HG03280 (cell line): ENCODE measurements around the gene KCNQ1OT1.

Experiments
- ATAC-seq: cut with Tn5 transposase; IDR thresholded peaks from one replicate; pipeline ENCODE4 v1.9.1; 2021; ENCODE audit warnings: mild to moderate bottlenecking, moderate library complexity; ENCODE audit not compliant: unreplicated experiment

The KCNQ1OT1 gene

DNA sequence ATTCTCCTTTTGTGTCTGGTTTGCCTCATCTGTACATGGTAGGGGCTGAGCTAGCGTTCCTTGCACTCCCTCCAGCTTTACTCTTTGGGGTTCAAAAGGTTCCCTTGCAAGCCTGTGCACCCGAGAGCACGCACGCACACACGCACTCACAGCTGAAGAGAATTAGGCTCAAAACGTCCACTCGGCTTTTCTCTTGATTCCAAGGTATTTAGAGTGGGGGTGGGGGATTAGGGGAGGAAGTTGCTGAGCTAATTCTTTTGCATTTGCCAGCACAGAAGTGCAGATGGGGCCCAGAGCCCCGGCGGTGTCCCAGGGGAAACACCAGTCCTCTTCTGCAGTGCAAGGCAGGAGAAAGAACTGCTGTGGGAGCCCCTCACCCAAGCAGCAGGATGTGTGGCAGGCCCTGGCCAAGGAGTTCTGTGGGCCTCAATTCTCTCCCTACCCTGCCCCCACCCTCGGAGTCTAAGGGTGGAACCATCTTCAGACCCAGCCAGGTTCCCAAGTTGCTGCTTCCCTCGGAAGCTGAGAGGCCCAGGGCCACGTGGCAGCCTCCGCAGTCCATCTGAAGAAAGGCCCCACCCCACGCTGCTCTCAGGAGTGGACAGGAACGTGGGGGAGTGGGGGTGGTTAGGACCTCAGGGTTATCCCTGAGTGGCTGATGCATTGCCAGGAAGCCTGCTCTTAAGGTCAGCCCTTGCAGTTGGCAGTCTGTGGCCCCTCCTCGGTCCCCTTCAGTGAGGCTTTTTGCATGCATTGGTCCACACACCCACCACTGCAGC is 3.8 kb upstream of the KCNQ1OT1 start:
- ATAC-seq: no peak

DNA sequence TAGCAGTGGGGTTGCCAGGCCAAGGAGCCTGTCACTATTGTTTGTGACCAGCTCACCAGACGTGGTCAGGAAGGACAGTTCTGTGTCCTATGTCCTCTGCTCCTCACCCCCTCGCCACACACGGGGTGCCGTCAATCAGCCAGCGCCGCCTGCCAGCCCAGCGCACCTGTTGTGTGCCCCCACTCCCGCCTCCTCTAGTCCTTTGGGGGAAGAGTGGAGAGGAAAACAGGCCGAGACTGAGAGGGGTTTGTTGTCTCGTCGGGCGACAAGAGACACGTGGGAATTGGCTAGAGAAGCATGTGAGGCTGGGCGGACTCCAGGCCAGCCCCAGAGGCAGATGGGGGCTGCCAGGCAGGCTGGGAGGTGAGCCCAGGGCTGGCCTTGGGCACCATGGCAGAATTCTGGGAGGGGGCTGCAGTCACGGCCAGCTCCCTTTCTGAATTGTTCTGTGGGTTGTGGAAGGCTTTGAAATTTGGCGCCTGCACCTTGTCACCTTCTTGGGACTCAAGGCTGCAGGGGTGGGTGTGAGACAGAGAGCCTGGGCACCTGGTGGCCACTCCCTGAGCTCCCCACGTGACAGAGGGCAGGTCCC is 3.1 kb upstream of the KCNQ1OT1 start:
- ATAC-seq: no peak

DNA sequence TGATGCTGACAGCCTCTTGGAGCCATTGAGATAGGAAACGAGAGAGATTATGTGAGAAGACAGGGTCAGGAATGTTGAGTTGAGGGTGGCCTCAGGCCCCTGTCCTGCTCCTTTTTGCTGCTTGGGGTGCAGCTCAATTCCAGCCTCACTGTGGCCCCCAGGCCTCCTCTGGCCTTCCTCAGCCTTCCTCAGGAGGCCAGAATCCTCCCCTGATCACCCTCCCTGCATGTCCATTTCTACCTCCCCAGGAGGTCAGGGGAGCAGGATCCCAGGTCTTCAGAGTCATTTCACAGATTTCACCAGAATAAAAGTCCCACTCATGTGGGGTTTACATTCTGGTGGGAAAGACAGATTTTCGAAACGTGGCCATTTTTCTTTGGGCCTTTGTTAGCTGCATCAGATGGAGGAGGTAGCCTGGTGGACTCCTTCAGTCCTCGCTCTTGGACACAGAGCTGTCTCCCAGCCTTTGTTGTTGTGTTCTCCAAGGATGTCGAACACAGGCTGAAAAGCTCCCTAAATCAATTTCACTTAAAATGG is 2.2 kb upstream of the KCNQ1OT1 start:
- no peak for ATAC-seq

DNA sequence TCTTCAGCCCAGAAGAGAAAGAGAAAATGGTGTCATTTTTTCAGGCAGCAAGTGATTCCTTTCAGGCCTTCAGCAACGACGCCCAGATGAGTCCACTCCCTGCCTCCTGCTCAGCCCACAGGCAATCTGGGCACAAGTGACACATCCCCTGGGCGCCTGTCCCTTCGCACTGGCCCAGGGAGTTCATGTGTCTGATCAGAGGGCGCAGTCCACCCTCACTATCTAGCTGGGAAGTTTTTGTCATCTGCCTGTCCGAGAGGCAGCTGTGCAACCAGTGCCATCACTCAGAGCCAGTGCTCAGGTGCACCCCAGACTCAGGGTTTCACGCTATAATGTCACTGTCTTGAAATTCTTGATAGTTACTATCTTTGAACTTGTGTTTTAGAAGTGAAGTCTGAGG is 1.4 kb upstream of the KCNQ1OT1 start:
- ATAC-seq: no peak

DNA sequence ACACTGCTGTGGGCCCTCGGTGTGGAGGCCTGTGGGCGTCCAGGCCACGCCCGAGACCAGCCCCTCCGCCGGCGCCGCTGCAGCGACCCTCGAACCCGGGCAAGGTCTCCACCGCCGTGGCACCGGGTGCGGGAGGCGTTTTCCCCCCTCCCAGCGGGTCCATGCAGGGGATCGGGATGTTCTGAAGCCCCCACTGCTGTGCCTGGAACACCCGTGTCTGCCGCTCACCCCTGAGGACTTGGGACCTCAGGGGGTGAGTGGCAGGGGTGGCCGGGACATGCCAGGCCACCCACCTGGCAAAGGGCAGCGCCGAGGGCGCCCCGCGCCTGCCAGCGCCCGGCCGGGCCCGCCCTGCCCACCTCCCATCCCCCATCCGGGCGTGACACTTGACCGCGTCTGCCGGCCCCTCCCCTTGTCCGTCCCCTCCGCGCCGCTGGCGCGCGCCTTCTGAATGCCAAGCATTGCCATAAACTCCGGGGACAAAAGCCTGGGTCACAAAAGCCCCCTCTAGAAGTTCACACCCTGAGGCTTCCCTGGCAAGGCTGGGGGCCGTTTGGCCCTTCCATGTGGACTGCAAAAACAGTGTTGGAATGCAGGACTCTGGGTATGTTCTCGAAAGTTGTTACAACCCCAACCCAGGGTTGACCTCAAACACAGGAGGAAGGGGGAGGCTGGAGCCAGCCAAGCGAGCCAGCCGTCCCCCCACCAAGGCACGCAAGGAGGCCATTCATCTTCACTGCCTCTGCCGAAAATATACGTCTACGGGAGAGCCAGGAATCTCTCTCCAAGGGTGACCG is 819 bp upstream of the KCNQ1OT1 start:
- ATAC-seq: peak; percentile 38

DNA sequence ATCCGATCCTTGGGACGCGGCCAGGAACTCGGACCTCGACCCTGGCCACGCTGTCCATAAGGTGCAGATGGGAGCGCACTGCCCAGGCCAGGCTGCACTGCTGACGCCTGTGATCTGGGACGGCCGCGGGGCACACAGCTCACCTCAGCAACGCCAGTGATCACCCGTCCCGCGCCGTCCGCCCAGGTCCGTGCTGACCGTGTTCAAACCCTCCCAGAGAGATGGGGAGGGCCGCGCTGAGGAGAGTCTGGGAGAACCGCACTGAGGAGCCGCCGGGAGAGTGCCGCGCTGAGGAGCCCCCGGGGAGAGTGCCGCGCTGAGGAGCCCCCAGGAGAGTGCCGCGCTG is 636 bp downstream of the KCNQ1OT1 start:
- ATAC-seq: no peak

DNA sequence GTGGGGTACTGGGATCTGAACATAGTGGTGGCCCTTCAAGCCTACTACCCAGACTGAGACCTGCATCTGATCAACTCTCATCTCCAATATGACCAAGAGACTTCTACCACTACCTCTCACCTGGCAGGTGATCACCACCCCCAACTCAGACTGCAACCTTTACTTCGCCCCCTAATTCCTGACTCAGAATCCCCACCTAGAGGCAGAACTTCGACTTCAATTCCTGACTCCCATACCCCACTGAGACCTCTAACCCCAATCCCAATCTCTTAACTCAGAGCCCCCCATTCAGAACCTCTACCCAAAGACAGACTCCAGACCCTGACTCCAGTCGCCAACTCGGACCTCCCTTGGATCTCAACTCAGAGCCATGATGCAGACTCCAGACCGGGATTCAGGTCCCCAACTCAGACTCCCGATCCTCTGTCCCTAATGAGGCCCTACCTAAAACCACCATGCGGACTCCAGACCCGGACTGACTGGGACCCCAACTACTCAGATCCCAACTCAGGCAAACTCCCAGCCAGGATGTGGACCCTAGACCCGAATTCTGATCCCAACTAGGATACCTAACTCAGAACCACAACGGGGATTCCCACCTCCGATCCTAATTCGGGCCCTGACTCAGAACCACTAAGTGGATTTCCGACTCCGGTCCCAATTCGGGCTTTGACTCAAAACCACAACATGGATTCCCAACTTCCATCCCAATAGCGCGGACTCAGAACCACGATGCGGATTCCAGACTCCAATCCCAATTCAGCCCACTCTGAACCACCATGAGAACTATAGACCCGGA is 1.2 kb downstream of the KCNQ1OT1 start:
- ATAC-seq: no peak

DNA sequence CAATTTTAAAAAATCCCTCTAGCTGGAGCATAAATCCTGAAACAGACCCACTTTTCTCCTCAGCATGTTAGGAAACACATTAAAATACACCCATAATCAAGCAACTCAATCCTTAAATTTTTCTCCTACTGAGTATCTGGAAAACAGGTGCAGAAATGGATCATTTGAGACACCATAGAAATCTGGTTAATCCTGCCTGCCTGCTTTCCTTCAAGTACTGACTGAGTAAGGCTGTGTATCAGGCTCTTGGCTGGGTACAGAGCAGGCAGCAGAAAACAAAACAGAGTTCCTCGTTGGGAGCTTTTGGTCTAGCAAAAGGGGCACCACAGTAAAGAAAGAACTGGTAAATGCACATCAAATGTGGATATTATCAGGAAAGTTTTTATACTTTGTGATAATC is 1.9 kb downstream of the KCNQ1OT1 start:
- ATAC-seq: no peak

DNA sequence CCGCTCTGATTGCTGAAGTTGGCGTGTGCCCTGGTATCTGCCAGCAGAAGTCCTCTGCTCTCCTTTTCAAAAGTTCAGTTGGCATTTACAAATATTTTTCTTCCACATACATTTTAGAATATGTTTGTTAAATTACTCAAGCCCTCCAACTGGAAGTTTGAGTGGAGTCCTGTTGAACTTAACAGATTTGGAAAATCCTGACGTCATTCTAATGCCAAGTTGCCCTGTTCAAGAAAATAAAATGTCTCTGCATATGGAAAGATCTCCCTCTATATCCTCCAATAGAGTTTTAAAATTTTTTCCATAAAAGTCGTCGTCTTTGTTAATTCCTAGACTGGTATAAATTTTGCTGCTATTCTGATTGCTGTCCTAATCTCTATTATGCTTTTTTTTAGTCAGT is 3.3 kb downstream of the KCNQ1OT1 start:
- ATAC-seq: no peak

DNA sequence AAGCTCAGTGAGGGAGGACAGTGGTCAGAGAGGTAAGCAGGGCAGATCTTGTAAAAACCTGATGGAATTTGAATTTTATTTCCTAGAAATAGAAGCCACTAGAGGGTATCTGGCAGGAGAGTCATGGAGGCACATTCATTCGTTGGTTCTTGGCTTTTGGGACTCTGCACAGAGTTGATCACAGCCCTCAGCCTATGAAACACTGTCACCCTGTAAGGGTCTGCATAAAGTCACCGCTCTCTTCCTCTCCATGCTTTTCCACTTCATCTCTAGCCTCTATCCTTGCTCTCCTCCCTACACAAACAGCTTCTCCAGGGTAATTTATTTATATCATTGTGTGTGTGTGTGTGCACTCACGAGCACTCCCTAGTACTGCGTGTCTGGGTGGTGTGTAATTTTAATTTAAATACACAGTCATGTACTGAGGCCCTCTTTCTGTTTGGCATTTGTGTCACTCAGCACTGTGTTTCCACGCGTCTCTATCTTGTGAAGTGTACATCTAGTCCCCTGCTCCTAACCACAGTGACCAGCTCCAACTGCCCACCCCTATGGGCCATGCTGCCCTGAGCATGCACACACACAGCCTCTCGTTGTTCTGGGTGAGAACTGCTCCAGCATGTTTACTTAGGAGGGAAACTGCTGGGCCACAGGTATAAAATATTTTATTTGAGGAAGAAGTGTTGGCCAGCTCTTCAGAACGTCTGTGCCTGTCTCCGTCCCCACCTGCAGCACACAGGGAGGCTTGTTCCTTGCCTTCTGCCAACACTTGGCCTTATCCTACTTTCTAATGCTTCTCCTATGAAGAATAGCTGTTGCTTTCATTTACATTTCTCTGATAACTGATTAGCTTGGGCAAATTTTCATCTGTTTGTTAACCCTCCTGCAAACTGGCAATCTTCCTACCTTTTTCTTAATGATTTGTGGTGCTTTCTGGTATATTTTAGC is 4.5 kb downstream of the KCNQ1OT1 start:
- ATAC-seq: no peak

DNA sequence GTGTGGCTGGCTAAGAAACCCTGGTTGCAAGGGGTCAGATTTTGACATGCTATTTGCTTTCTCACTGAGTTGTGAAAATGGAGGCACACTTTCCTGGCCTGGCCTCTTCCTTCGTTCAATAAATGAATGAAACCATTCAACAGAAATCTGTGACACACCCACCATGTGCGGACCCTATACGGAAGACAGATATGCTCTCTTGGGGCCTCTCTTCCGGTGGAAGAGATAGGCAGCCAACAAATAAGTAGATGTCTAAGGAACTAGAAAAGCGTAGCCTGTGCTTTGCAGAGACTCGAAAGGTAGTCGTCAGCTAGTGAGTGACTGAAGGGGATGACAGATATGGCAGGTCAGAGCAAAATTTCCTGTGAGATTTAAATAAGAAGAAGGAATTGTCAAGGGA is 5.3 kb downstream of the KCNQ1OT1 start:
- no peak for ATAC-seq

DNA sequence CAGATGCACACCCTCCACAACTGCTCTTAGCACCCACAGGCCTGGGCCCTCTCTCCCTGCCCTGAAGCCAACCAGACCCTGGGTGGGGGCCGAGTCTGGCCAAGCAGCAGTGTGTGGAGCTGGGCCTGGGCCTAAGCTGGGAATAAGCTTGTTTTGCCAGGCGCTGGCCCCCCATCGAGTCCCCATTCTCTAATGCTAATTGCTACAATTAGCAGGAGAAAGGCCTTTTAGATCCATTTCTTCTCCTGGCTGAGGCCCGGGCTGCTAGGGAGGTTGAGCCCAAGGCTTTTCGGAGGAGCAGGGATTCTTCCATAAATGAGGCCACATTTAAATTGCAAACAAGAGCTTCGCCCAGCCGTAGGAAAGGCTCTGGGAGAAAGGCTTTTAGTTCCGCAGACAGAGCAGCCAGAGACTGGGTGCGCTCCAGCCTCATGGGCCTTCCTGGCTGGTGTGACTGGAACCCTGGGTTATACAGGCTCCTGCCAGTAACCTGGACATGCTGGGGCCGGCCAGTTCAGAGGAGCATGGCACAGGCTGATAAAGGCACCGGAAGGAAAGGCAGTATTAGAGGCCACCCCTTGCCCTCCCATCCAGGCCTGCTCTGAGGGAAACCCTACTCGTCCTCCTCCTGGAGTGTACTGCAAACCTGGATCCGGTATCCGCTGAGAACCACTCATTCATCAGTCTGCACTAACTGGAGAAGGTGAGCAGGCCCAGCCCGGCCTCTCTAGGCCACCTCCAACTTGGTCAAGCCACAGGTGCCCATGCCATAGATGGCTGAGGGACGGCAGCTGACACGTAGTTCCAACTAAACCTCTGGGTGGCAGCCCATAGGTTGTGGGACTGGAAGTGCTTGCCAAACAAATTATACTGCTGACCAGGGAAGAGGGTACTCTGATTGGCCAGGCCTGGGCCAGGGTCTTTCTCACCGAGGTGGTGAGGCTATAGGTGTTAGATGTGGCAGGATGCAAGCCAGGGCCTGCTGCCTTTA is 6.2 kb downstream of the KCNQ1OT1 start:
- no peak for ATAC-seq

DNA sequence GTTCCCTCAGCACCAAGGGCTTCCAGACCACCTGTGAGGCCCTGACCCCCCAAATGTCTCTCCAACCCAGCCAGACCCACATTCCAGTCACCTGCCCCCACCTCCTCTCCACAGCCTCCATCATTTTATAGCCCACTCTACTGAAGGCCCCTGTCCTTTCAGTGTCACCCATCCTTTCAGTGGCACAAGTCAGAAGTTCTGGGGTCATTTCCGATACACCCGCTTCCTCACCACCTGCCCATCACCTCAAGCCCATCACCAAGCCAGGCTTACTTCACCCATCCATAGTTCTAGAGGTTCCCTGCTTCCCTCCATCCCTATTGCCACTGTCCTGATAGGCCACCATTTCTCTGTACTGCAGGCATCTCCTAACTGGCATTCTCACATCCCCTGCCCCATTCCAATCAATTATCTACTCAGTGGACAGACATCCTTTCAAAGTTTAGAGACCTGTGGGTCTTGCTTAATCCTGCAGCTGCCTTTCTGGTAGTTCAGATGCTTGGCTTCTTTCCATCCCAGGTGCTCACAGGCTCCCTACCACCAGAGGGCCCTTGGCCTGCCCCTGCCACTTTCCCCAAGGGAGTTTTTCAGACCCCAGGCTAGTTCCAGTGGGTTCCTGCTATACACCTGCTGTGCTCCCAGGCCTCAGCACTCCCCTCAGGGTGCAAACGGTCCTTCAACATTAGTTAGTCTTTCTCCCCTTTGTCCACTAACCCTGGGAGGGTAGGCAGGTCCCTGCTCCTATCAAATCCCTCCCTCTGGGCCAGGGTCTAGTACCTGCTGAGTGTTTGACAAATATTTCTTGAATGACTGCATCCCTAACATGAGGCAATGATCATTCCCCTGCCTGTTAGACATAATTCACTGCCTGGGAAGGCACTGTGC is 7.6 kb downstream of the KCNQ1OT1 start:
- no peak for ATAC-seq

DNA sequence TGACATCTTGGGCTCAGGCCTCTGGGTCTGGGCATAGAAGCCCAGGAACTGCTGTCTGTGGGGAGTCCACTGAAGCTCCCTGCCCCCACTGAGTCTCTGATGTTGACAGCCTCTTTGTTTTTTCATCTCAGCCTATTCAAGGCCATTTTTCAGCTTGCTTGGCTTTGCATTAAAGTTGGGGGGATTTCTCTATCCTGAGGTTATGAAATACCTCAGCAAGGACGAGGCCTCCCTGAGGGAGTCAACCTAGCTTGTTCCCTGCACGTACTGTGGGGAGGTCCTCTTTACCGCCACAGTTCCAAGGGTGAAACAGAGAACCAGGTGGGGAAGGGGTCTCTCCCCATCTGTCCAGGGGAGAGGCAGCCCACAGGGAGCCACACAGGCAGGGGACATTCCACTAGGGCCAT is 8.4 kb downstream of the KCNQ1OT1 start:
- no peak for ATAC-seq

DNA sequence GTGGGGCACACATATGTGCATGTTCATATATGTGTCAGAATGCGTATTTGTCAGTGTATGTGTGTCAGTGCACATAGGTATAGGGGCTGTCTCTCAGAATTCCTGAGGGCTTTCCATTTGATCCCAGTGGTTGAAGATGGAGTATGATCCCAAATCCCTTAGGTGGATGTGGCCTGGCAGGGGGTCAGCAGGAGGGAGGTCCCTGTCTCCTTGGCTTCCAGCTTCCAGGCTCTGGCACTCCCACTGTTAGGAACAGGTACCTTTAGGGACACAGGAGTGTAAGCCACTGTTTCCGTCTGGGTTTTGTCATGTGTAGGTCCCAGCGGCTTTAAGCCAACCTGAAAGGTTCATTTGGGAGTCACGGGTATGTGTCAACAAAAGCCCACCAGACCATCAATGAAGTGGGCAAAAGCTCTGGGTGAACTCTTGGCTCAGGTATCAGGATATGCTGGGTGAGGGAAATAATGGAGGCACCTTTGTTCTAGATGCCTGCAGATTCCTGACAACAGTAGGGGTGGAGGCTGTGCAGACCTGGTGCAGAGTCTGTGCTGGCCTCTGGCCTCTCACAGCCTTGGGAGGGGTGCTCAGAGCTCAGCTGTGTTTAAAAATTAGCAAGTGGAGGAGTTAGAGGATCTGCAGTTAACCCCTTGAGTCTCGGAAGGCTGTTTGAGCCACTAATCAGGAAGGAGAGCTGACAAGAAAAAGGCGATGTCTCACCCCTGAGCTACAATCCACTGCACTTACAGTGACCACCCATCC is 9.0 kb downstream of the KCNQ1OT1 start:
- ATAC-seq: no peak

DNA sequence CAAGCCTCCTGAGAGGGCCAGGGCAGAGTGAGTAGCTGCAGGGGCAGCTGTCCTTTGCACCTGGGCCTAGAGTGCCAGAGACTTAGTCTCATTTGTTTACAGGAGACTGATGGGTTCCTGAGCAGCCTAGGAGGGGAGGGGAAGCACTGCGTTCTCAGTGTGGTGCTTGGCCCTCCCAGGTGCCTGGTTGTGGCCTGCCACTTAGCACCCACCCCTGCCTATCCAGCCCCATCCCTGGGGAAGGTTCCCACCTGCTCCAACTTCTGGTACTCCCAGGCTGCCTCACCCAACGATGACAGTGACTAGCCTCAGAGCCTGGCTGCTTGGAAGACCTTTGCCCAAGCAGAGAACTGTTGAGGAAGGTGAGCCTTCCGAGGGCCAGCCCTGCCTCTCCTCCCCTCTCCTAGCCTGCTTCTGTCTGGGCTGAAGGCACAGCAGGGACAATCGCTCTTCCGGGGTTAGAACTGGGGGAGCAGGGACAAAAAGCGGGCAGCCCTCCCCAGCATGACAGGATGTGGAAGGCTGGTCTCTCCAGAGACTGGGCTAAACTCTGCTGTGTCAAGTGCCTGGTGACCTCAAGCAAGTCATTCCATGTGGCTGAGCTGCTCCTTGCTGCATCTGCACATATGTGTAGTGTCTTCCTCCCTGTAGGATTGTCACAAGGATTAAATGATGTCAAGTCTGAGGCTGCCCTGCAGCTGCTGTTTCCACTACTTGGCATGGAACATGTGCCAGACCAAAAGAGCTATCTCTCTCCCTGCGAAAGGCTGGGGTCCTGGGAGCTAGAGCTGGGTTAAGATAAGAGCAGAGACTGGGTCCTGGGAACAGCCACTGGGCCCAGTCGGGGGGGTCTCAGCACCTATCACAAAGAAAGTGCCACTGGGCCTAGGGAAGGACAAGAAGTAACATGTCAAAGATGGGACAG is 9.9 kb downstream of the KCNQ1OT1 start:
- no peak for ATAC-seq
